OCI-LY3 (cell line): Measurements from ENCODE around the gene TATDN2.

Experiments used
- CTCF ChIP-seq: fragments of 200-600, 300-600 bp; sonication (generic); IDR thresholded peaks from 2 replicates; pipeline ENCODE4 v1.5.1; 2014; ENCODE audit warnings: antibody characterized with exemption, low read length, low read depth
- EZH2phosphoT487 ChIP-seq: fragments of 200-600 bp; shearing (Covaris generic); IDR thresholded peaks from 2 replicates; pipeline ENCODE4 v1.6.1; 2018; ENCODE audit warnings: antibody characterized with exemption, mixed run types, low read depth

GRCh38 chr3:10206166-10206511 lies 42.1 kb upstream of the TATDN2 start:
- TF ChIP-seq CTCF (no peak), EZH2phosphoT487 (no peak)
